Neural progenitor cell (in vitro differentiated cells): ENCODE measurements around the gene RAPGEF2. TPM values are rescaled to one million over a fixed set of nuclear protein-coding genes. Genes with fewer than 3 reads are reported as not detected.

Experiments used
- DNase-seq: peaks from one replicate; pipeline ENCODE4 v3.0.0-alpha.2; 2016; ENCODE audit warnings: low spot score
- H2AFZ ChIP-seq: fragments of 200-600 bp; sonication (generic); replicated peaks from 2 replicates; pipeline ENCODE4 v1.6.1; 2016; ENCODE audit warnings: antibody characterized with exemption
- H3F3A ChIP-seq: fragments of 200-600 bp; sonication (generic); 2 replicates; pipeline ENCODE4 v1.6.1; 2016; ENCODE audit warnings: antibody characterized with exemption, low read depth
- H3K27ac ChIP-seq: fragments of 200-600 bp; sonication (generic); 2 replicates; pipeline ENCODE4 v1.5.1; 2016; ENCODE audit warnings: mild to moderate bottlenecking
- H3K27me3 ChIP-seq: fragments of 200-600 bp; sonication (generic); 2 replicates; pipeline ENCODE4 v1.6.1; 2016; ENCODE audit warnings: mild to moderate bottlenecking, moderate library complexity
- H3K36me3 ChIP-seq: fragments of 200-600 bp; sonication (generic); 2 replicates; pipeline ENCODE4 v1.5.1; 2016
- H3K4me1 ChIP-seq: fragments of 200-600 bp; sonication (generic); 2 replicates; pipeline ENCODE4 v1.6.1; 2016; ENCODE audit warnings: mixed run types
- H3K4me2 ChIP-seq: fragments of 200-600 bp; sonication (generic); 2 replicates; pipeline ENCODE4 v1.6.1; 2016
- H3K4me3 ChIP-seq: fragments of 200-600 bp; sonication (generic); 2 replicates; pipeline ENCODE4 v1.5.1; 2016
- H3K79me2 ChIP-seq: fragments of 200-600 bp; sonication (generic); 2 replicates; pipeline ENCODE4 v1.6.1; 2016; ENCODE audit warnings: low read depth
- H3K9ac ChIP-seq: fragments of 200-600 bp; sonication (generic); 2 replicates; pipeline ENCODE4 v1.6.1; 2016
- H3K9me3 ChIP-seq: fragments of 200-600 bp; sonication (generic); 2 replicates; pipeline ENCODE4 v1.5.1; 2016; ENCODE audit warnings: low read depth
- H4K20me1 ChIP-seq: fragments of 200-600 bp; sonication (generic); 2 replicates; pipeline ENCODE4 v1.6.1; 2016; ENCODE audit warnings: low read depth
- H3K27ac Mint-ChIP-seq: 3 replicates; pipeline ENCODE4 v1.8.0; 2021; ENCODE audit warnings: mixed read lengths
- H3K27me3 Mint-ChIP-seq: 2 replicates; pipeline ENCODE4 v1.8.0; 2022; ENCODE audit warnings: low read depth, mild to moderate bottlenecking, inconsistent platforms, moderate library complexity, mixed read lengths; ENCODE audit not compliant: insufficient read depth
- H3K36me3 Mint-ChIP-seq: 3 replicates; pipeline ENCODE4 v1.8.0; 2021; ENCODE audit warnings: mixed read lengths
- H3K4me1 Mint-ChIP-seq: 3 replicates; pipeline ENCODE4 v1.8.0; 2021; ENCODE audit warnings: mixed read lengths
- H3K4me3 Mint-ChIP-seq: 3 replicates; pipeline ENCODE4 v1.8.0; 2021; ENCODE audit warnings: mild to moderate bottlenecking, moderate library complexity, mixed read lengths
- H3K9me3 Mint-ChIP-seq: 3 replicates; pipeline ENCODE4 v1.8.0; 2020; ENCODE audit warnings: mixed read lengths
- CTCF ChIP-seq: fragments of 200-600 bp; sonication (generic); IDR thresholded peaks from 2 replicates; pipeline ENCODE4 v1.5.1; 2017; ENCODE audit warnings: antibody characterized with exemption, mild to moderate bottlenecking
- EZH2 ChIP-seq: fragments of 200-600 bp; sonication (generic); IDR thresholded peaks from 2 replicates; pipeline ENCODE4 v1.6.1; 2017; ENCODE audit warnings: antibody characterized with exemption, mild to moderate bottlenecking, moderate library complexity
- EZH2phosphoT487 ChIP-seq: fragments of 200-600 bp; sonication (generic); IDR thresholded peaks from 2 replicates; pipeline ENCODE4 v1.6.1; 2017; ENCODE audit warnings: antibody characterized with exemption
- total RNA-seq: library from RNA; depleted of rRNA; stranded (reverse); fragments of >200 nt; gene quantifications from 2 replicates; pipeline ENCODE4 v1.2.3, GENCODE V29; 2015; ENCODE audit warnings: low replicate concordance

The RAPGEF2 gene
- total RNA-seq, 1 donor from 2014 or later: 70.4 TPM

- Mint-ChIP-seq H3K27me3 (no peaks in the 10 kb centered on the region), H3K4me3 (no peak overlapping the region), H3K9me3 (no peaks in the 10 kb centered on the region), H3K27ac (no peak overlapping the region), H3K4me1 (no peaks in the 10 kb centered on the region), H3K36me3 (peaks cover 9% of the 10 kb centered on the region)
- no peaks in the 10 kb centered on the region for H3K79me2 ChIP-seq
- no peak overlapping the region for H3K4me3 ChIP-seq
- no peak overlapping the region for H3K4me2 ChIP-seq
- no peaks in the 10 kb centered on the region for H4K20me1 ChIP-seq
- no peaks in the 10 kb centered on the region for H3K4me1 ChIP-seq
- H3K9me3 ChIP-seq: no peaks in the 10 kb centered on the region
- TF ChIP-seq CTCF (peak; percentile 66), EZH2 (no peak)
- H3K9ac ChIP-seq: no peak overlapping the region
- H2AFZ ChIP-seq: no peak overlapping the region
- peak; percentile 70 for DNase-seq
- no peaks in the 10 kb centered on the region for H3K36me3 ChIP-seq
- H3K27ac ChIP-seq: no peak overlapping the region
- H3K27me3 ChIP-seq: no peaks in the 10 kb centered on the region
- no peaks in the 10 kb centered on the region for H3F3A ChIP-seq
Measured at GRCh38 chr4:159191989-159192388, 89.1 kb downstream of the RAPGEF2 start.

- no peaks in the 10 kb centered on the region for H3K4me1 Mint-ChIP-seq
- Histone ChIP-seq H2AFZ (no peak overlapping the region), H3F3A (peaks cover 4% of the 10 kb centered on the region), H3K27me3 (no peaks in the 10 kb centered on the region), H3K27ac (no peak overlapping the region), H3K9me3 (no peaks in the 10 kb centered on the region), H4K20me1 (no peaks in the 10 kb centered on the region), H3K4me1 (peaks cover 5% of the 10 kb centered on the region), H3K79me2 (no peaks in the 10 kb centered on the region), H3K4me3 (no peak overlapping the region), H3K4me2 (no peak overlapping the region), H3K9ac (no peak overlapping the region), H3K36me3 (no peaks in the 10 kb centered on the region)
- no peak for DNase-seq
- H3K36me3 Mint-ChIP-seq: peaks cover 9% of the 10 kb centered on the region
- H3K4me3 Mint-ChIP-seq: no peak overlapping the region
- no peak for TF ChIP-seq CTCF
- TF ChIP-seq EZH2phosphoT487: no peak
- TF ChIP-seq EZH2: no peak
- no peak overlapping the region for H3K27ac Mint-ChIP-seq
- H3K27me3 Mint-ChIP-seq: no peaks in the 10 kb centered on the region
- H3K9me3 Mint-ChIP-seq: no peaks in the 10 kb centered on the region
Measured at GRCh38 chr4:159193046-159193620, 90.3 kb downstream of the RAPGEF2 start.

DNA sequence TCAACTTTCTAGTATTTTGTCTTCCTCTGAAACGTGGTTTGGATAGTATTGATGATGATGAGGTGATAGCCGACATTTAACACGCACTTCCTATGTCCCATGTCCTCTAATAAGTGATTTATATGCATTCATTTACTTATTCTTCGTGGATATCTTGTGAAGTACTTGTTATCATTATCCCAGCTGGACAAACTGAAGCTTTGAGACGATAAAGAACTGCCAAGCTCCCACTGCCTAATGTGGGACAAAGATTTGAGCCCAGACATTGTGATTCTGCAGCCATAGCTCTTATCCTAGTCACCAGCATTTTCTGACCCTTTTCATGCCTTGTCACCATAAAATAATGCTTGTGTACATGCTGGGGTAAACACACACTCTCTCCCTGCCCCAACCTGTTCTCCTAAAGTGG, 92.5 kb downstream of the RAPGEF2 start:
- H3F3A ChIP-seq: peaks cover 4% of the 10 kb centered on the region
- no peak overlapping the region for H3K4me3 ChIP-seq
- H4K20me1 ChIP-seq: no peaks in the 10 kb centered on the region
- Mint-ChIP-seq H3K36me3 (peaks cover 9% of the 10 kb centered on the region), H3K27ac (no peak overlapping the region), H3K27me3 (no peaks in the 10 kb centered on the region), H3K4me3 (no peak overlapping the region), H3K9me3 (no peaks in the 10 kb centered on the region), H3K4me1 (no peaks in the 10 kb centered on the region)
- no peak overlapping the region for H3K4me2 ChIP-seq
- no peak for DNase-seq
- no peaks in the 10 kb centered on the region for H3K27me3 ChIP-seq
- TF ChIP-seq CTCF: no peak
- TF ChIP-seq EZH2phosphoT487: no peak
- no peak for TF ChIP-seq EZH2
- no peaks in the 10 kb centered on the region for H3K9me3 ChIP-seq
- H2AFZ ChIP-seq: no peak overlapping the region
- no peaks in the 10 kb centered on the region for H3K36me3 ChIP-seq
- no peak overlapping the region for H3K27ac ChIP-seq
- H3K9ac ChIP-seq: no peak overlapping the region
- H3K4me1 ChIP-seq: peaks cover 5% of the 10 kb centered on the region
- H3K79me2 ChIP-seq: no peaks in the 10 kb centered on the region
